HepG2 (cell line): ENCODE data around the gene POSTN. TPM values are rescaled to one million over a fixed set of nuclear protein-coding genes. Genes with fewer than 3 reads are reported as not detected.

Experiments used
- ZFP36 ChIP-seq: fragments of 150-350 bp; IDR thresholded peaks from 2 replicates; pipeline ENCODE4 v1.6.1; 2018; ENCODE audit warnings: borderline replicate concordance, low read length, low read depth; ENCODE audit not compliant: partially characterized antibody
- ZNF619 ChIP-seq: sonication (generic); formaldehyde crosslinking; IDR thresholded peaks from 2 replicates; pipeline ENCODE4 v1.4.0; 2020; ENCODE audit warnings: mild to moderate bottlenecking, missing genetic modification reagents
- polyA plus RNA-seq, 8 experiments: library from polyadenylated mRNA; depleted of rRNA in 3 of 8; stranded (reverse) in 7 of 8; unstranded in 1 of 8; fragments of >200 nt; fragmentation: Illumina TruSeq in 4 of 8; extraction: Trizol in 4 of 8; gene quantifications; 2 replicates each; pipeline versions ENCODE4 v1.2.1 to v1.2.3, GENCODE V29; 2011 to 2016; ENCODE audit warnings: low read depth in 4 of 8, missing spikeins in 1 of 8, mixed read lengths in 1 of 8; ENCODE audit not compliant: insufficient read depth in 1 of 8
- total RNA-seq, 5 experiments: library from RNA; depleted of rRNA; stranded (reverse); fragments of >200 nt; fragmentation: Illumina TruSeq; extraction: Trizol; gene quantifications; 2 replicates each; pipeline ENCODE4 v1.2.3, GENCODE V29; 2016; ENCODE audit warnings: low read depth in 1 of 5
- TF ChIP-seq, protein P1 (sequence below): sonication (generic); formaldehyde crosslinking; IDR thresholded peaks from 2 replicates; pipeline ENCODE4 v1.8.1; 2022; ENCODE audit warnings: low read depth, mild to moderate bottlenecking, missing genetic modification reagents
- TF ChIP-seq, protein P2 (sequence below): sonication (generic); formaldehyde crosslinking; IDR thresholded peaks from 2 replicates; pipeline ENCODE4 v1.9.0; 2021; ENCODE audit warnings: mild to moderate bottlenecking, missing genetic modification reagents

POSTN gene
- total and polyA plus RNA-seq, 2 of the 13 experiments (the other 11 are each of a cell fraction or from before 2014, with no cell fraction given) = not detected

- TF ChIP-seq, protein P1, sequence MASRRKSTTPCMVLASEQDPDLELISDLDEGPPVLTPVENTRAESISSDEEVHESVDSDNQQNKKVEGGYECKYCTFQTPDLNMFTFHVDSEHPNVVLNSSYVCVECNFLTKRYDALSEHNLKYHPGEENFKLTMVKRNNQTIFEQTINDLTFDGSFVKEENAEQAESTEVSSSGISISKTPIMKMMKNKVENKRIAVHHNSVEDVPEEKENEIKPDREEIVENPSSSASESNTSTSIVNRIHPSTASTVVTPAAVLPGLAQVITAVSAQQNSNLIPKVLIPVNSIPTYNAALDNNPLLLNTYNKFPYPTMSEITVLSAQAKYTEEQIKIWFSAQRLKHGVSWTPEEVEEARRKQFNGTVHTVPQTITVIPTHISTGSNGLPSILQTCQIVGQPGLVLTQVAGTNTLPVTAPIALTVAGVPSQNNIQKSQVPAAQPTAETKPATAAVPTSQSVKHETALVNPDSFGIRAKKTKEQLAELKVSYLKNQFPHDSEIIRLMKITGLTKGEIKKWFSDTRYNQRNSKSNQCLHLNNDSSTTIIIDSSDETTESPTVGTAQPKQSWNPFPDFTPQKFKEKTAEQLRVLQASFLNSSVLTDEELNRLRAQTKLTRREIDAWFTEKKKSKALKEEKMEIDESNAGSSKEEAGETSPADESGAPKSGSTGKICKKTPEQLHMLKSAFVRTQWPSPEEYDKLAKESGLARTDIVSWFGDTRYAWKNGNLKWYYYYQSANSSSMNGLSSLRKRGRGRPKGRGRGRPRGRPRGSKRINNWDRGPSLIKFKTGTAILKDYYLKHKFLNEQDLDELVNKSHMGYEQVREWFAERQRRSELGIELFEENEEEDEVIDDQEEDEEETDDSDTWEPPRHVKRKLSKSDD = no peak
- TF ChIP-seq, protein P2, sequence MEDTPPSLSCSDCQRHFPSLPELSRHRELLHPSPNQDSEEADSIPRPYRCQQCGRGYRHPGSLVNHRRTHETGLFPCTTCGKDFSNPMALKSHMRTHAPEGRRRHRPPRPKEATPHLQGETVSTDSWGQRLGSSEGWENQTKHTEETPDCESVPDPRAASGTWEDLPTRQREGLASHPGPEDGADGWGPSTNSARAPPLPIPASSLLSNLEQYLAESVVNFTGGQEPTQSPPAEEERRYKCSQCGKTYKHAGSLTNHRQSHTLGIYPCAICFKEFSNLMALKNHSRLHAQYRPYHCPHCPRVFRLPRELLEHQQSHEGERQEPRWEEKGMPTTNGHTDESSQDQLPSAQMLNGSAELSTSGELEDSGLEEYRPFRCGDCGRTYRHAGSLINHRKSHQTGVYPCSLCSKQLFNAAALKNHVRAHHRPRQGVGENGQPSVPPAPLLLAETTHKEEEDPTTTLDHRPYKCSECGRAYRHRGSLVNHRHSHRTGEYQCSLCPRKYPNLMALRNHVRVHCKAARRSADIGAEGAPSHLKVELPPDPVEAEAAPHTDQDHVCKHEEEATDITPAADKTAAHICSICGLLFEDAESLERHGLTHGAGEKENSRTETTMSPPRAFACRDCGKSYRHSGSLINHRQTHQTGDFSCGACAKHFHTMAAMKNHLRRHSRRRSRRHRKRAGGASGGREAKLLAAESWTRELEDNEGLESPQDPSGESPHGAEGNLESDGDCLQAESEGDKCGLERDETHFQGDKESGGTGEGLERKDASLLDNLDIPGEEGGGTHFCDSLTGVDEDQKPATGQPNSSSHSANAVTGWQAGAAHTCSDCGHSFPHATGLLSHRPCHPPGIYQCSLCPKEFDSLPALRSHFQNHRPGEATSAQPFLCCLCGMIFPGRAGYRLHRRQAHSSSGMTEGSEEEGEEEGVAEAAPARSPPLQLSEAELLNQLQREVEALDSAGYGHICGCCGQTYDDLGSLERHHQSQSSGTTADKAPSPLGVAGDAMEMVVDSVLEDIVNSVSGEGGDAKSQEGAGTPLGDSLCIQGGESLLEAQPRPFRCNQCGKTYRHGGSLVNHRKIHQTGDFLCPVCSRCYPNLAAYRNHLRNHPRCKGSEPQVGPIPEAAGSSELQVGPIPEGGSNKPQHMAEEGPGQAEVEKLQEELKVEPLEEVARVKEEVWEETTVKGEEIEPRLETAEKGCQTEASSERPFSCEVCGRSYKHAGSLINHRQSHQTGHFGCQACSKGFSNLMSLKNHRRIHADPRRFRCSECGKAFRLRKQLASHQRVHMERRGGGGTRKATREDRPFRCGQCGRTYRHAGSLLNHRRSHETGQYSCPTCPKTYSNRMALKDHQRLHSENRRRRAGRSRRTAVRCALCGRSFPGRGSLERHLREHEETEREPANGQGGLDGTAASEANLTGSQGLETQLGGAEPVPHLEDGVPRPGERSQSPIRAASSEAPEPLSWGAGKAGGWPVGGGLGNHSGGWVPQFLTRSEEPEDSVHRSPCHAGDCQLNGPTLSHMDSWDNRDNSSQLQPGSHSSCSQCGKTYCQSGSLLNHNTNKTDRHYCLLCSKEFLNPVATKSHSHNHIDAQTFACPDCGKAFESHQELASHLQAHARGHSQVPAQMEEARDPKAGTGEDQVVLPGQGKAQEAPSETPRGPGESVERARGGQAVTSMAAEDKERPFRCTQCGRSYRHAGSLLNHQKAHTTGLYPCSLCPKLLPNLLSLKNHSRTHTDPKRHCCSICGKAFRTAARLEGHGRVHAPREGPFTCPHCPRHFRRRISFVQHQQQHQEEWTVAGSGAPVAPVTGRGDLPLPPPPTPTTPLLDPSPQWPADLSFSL (CRISPR knock-in tag) = no peak
- no peak for TF ChIP-seq ZNF619
- no peak for TF ChIP-seq ZFP36
Measured at GRCh38 chr13:37515226-37515625, 83.3 kb downstream of the POSTN start (continued).
